RWPE1 (cell line): Measurements from ENCODE around the gene SUGCT.

Experiments
- CTCF ChIA-PET: fragments of 350-600 bp; sonication (Branson Sonifier 250); formaldehyde crosslinking; extraction: SDS; loops from one replicate; lab custom pipeline; 2021; lab: Yijun Ruan, JAX
- POLR2A ChIA-PET: fragments of 400-600 bp; formaldehyde crosslinking; extraction: SDS; loops from one replicate; lab custom pipeline; 2020; ENCODE audit warnings: antibody characterized with exemption; ENCODE audit not compliant: low non-redundant PET; lab: Yijun Ruan, JAX
- DNase-seq: peaks from one replicate; pipeline ENCODE4 v3.0.0; 2012; ENCODE audit warnings: low spot score
- H3K27ac ChIP-seq: fragments of 450-650 bp; 2 replicates; pipeline ENCODE4 v1.5.1; 2017
- CTCF ChIP-seq: fragments of 450-650 bp; conservative IDR thresholded peaks from 2 replicates; pipeline ENCODE4 v1.5.1; 2017; ENCODE audit warnings: low read depth, mild to moderate bottlenecking

The SUGCT gene

DNA sequence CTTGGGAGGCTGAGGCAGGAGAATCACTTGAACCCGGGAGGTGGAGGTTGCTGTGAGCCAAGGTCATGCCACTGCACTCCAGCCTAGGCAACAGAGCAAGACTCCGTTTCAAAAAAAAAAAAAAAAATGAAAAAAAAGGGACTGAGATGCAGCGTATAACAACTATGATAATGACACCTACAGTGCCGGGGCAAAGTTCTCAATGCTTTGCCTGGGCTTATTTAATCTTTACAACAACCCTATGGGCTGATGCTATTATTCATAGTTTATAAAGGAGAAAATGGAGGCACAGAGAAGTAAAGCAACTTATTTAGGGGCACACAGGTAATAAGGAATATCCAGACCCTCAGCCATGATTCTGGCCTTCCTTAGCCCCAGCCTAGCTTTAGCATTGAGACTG, 47.6 kb downstream of the SUGCT start:
- H3K27ac ChIP-seq = no peak overlapping the region
- ChIA-PET POLR2A (no interaction called here), CTCF (no interaction called here)
- DNase-seq = no peak
- no peak for TF ChIP-seq CTCF

- ChIA-PET POLR2A (no interaction called here), CTCF (interaction anchor here (0.6 kb wide), 1 partner anchor 85 kb away, joined by 3 read pairs; no protein-coding TSS in a partner anchor)
- no peak for TF ChIP-seq CTCF
- DNase-seq = no peak
- H3K27ac ChIP-seq = no peak overlapping the region
These were observed 51.8 kb downstream of the SUGCT start for GRCh38 chr7:40186586-40186985.

DNA sequence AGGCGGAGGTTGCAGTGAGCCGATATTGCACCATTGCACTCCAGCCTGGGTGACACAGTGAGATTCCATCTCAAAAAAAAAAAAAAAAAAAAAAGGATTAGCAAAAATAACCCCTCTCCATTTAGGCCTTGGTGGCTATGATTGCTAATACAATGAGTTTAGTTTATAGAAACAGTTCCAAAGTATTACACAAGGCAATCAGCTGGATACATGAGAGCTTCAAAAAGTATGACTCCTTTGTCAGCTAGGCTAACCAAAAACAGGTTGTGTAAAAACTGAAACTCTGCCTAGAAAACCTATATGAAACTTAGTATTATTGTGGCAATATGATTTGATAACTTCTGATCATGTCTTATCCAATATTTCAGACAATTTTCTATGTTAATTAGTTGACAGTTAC, 57.2 kb downstream of the SUGCT start:
- CTCF ChIA-PET = interaction anchor here (0.7 kb wide), 1 partner anchor 1204 kb away, joined by 4 read pairs; no protein-coding TSS in a partner anchor
- no peak for DNase-seq
- no peak for TF ChIP-seq CTCF
- no peak overlapping the region for H3K27ac ChIP-seq
- POLR2A ChIA-PET = interaction anchor here (0.6 kb wide), 1 partner anchor 81 kb away, joined by 3 read pairs; no protein-coding TSS in a partner anchor

GRCh38 chr7:40194745-40195144, 59.9 kb downstream of the SUGCT start:
- no peak for TF ChIP-seq CTCF
- POLR2A ChIA-PET = no interaction called here
- CTCF ChIA-PET = no interaction called here

DNA sequence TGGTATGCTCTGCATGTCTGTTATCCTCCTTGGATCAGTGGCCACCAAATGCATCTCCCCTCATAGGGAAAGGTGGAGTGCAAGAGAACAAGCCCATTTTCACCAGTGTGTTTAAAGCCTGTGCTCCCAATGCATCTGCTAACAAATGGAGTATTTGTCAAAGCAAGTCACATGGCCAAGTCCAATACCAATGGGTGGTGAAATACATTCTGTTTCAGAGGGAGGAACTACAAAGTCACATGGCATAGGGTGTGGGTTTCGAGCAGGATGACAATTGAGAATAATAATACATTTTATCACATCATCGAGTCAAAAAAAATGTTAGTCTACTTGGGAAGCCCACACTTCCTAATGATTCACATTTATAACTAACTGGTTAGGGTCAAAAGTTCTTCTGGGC, 62.7 kb downstream of the SUGCT start:
- POLR2A ChIA-PET = no interaction called here
- no peak for DNase-seq
- CTCF ChIA-PET = no interaction called here
- no peak overlapping the region for H3K27ac ChIP-seq
- no peak for TF ChIP-seq CTCF

More at GRCh38 chr7:40194745-40195144, 59.9 kb downstream of the SUGCT start:
- H3K27ac ChIP-seq = no peak overlapping the region
- no peak for DNase-seq

GRCh38 chr7:40199076-40199802, 64.4 kb downstream of the SUGCT start:
- CTCF ChIA-PET = interaction anchor here (0.5 to 0.7 kb wide), 3 partner anchors 32 to 1283 kb away, joined by 3 to 4 read pairs (median 3); no protein-coding TSS in a partner anchor
- POLR2A ChIA-PET = no interaction called here

More at GRCh38 chr7:40199076-40199802, 64.4 kb downstream of the SUGCT start:
- H3K27ac ChIP-seq = no peak overlapping the region
- DNase-seq = no peak
- TF ChIP-seq CTCF = 0 out of 2 replicates have a peak, but pooled peaks have one; percentile 17
